NCI-H345 (cell line): ENCODE results near the gene HTR6.
A peak's percentile ranks its signal among the peaks of the same experiment; 100 is the strongest.
"Not testable (repeated sequence)": the region's sequence is repeated elsewhere in the genome, so short reads cannot be mapped to it uniquely, and the experiment has no call there.

Source experiments
- DNase-seq: peaks from one replicate; lab custom pipeline; 2025; lab: John Stamatoyannopoulos, UW

The HTR6 gene

GRCh38 chr1:19639228-19639627 is 25.4 kb upstream of the HTR6 start:
- DNase-seq = not testable (repeated sequence)

GRCh38 chr1:19639999-19640362 is 24.7 kb upstream of the HTR6 start:
- DNase-seq = no peak

- peak; percentile 59 for DNase-seq
These were observed 24.0 kb upstream of the HTR6 start for GRCh38 chr1:19640363-19641316.

DNA sequence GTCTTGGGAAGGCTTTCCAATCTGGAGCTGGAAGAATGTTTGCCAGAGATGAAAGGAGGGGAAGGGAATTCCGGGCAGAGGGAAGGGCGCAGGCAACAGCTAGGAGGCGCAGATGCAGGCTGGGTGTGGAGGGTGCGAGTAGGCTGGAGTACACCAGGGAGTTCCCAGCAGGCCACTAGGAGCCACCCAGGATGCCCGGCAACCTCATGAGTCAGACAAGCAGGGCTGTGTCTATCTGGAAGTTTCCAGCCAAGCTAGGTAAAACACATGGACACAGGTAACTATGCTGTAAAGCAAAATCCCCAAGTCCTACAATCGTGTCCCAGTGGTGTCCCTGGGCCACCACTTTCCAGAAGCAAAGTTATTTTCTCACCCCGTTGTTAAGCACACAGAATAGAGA is 21.6 kb upstream of the HTR6 start:
- DNase-seq = no peak

- peak; percentile 29 for DNase-seq
These were observed 20.9 kb upstream of the HTR6 start, which contains the start of gene NBL1 for GRCh38 chr1:19643602-19644394. Gene NBL1, plus strand, starts transcription at chr1:19644311. Its CDS starts 10,720 bp downstream, at chr1:19655031.

GRCh38 chr1:19644395-19644680 is 20.3 kb upstream of the HTR6 start:
- DNase-seq = no peak

DNA sequence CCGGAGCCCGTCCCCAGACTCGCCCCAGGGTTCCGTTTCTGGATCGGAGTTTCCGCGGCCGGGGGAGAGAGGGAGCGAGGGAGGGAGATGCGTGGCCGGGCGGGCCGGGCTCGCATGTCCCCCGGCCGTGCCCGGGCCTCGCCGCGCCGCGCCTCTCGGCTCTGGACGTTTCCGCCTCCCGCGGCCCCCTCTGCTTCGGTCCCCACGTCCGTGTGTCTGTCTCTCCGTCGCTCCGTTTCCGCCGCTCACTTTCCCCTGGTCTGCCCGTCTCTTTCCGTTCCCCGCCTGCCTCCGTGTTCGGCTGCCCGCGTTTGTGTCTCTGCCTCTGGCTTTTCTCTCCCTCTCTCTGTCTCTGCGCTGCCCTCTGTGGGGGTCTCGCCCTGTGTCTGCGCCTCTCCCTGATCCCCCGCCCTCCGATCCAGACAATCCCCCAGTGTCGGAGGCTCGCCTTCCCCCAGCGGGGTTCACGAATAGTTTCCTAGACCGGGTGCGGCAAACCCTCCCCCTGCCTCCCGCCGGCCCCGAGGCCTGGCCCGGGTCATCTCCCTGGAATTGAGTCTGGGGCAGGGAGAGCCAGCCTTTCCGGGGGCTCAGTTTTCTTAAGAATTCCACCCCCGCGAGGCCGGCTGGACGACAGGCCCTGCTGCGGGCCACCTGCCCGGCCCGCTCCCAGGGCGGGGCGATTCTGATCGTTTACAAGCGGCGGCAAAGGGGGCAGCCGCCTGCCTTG is 19.8 kb upstream of the HTR6 start:
- no peak for DNase-seq

DNA sequence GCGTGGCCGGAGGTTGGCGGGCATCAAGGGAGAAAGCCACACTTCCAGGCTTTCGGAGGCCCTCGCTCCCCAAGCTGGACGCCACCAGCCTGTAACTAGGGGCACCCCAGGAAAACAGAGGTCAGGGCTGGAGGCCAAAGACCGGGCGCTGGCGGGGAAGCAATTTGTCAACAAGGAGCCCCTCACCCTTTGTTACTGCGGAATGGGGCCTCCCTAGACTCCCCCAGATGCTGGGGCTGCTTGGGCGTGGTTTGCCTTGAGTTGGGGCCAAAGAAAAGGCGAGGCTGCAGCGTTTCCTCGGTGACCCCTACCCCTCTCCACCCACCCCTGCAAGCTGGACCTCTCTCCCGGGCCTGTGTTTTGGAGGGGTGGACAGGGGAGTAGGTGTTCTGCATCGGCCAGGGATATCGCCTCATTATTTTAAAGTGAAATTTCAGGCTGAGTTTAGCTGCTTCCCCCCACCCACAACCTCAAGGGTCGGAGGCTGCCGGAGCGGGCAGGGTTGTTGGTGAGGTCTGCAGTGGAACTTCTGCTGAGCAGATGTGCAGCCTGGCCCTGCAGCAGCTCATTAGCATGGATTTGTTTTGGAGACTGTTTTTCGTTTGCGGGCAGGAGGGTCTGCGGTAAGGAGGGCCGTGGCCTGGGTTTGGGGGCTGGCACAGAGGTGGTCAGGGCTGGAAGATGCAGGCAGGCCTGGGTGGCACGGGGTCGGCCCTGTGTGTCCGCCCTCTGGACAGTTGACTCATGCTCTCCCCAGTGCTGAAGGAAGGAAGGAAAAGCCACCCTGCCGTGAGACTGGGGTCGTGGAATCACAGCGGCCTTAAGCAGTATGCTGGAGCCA is 19.0 kb upstream of the HTR6 start:
- DNase-seq = no peak

- DNase-seq = no peak
These were observed 18.0 kb upstream of the HTR6 start for GRCh38 chr1:19646377-19647319.

DNA sequence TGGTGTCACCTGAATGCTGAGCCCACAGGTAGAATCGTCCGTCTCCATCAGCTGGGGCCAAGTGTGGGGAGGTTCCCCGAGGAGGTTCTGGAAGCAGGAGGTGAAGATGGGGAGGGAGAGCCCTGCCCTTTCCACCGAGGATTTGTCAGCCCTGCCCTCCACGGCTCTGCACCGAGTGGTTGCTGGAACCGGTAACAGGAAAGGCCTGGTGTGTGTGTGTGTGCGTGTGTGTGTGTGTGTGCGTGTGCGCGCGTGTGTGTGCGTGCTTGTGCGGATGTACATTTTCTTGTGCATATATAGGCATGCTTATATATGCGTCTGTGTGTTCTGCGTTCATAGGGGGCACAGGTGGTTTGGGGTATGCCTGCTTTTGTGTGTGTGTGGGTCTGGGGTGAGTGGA is 17.0 kb upstream of the HTR6 start:
- no peak for DNase-seq

DNA sequence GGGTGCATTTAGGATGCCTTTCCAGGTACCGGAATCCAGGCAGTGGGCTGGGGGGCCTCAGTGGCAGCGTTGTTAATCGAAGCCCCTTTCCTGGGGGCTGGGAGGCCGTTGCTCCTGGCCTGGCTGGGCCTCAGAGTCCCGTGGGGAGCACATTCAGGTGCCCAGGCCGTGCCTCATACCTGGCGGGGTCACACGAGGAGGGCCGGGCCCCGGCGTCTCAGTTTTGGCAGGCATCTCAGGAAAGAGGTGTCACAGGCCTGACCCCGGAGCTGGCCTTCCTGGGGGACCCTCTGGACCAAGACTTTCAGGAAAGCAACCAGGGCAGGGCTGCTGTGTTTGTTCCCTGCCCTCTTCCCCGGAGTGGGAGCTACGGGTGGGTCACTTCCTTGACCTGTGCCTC is 16.4 kb upstream of the HTR6 start:
- DNase-seq = no peak

DNA sequence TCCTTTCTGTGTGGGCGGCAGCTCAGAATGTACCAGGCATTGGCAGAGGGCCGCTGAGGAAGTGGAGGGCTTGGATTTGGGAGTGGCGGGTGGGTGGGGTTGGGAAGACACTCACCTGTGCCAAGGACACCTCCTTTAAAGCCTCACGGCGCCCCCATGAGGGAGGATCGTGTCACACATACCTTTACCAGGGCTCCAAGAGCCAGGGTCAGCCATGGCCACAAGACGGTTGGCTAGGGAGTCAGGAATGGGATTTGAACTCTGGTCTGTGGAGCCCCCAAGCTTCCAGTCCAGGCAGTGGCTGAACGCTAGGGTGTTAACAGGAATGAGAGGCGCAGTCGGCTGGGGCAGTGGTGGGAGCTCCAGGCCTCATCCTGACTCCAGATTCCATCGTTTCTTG is 16.0 kb upstream of the HTR6 start:
- no peak for DNase-seq

DNA sequence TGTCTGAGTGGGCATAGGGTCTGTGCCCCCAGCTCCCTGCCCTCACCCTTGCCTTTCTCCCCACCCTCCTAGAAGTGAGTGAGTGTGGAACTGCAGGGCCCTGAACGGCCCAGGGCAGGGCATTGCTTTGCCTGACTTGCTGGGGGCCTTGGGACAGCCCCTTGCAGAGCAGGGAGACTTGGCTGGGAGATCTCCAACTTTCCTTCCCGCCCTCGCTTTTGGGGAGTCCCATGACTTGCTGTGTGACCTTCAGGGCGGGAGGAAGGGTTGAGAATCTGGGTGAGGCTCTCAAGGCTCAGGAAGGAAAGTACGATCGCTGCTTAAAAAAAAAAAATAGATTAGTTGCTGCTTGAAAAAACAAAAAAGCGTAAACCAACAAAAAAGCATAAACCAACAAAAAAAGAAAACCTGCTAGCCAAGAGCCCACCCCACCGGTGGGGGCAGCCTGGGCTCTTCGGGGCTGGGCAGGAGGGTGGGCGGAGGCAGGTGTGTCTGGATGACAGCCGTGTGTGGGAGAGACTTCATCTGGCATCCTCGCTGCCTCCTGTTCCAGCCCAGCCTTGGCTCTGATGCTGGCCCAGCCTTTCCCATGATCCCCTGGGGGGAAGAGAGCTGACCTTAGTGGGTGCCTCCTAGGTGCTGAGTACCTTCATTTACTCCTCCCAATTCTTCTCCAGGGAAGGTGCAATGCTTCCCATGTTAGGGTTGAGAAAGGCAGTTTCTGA is 14.1 kb upstream of the HTR6 start:
- DNase-seq = no peak

DNA sequence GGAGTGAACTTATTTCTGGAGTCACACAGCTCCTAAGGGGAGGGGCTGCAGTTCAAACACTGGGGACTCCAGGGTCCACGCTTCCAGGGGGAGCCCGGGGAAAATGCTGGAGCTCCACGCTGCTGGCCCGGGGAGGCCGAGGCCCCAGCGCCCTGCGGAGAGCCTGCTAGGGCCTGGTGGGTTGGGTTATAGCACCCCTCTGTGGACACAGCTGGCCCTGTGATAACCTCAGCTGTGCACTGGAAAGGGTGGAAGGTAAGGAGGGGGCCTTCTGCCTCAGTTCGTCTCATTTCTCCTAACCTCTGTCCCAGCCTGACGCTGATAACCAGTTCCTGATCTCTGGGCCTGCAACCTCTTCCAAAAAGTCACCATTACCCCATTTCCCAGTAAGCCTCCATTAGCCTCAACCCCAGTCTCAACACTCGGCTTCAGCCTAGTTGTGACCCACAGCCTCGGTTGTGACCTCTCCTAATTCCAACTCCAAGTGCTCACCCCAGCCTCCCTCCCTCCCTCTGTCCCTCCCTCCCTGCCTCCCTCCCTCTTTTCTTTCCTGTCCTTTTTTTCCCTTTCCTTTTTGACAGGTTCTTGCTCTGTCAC is 13.4 kb upstream of the HTR6 start:
- DNase-seq = peak; percentile 47

DNA sequence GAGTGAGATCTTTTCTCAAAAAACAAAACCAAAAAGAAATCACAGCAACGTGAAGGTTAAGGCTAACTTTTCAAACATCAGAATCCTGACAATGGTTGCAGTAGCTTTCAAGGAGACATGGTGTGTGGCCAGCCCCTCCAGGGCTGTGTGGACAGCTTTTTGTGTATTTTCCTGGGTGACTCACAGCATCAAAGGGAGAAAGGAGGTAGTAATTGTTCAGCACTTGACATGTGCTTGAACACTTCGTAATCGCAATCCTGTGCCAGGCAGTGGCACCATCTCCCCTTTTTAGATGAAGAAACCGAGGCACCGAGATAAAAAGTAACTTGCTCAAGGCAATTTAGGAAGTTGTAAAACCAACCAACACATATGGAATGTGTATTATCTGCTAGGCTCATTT is 10.3 kb upstream of the HTR6 start:
- DNase-seq = peak; percentile 38

GRCh38 chr1:19654886-19655717 is 9.6 kb upstream of the HTR6 start:
- peak; percentile 89 for DNase-seq

- no peak for DNase-seq
These were observed 9.0 kb upstream of the HTR6 start for GRCh38 chr1:19655718-19656080.

GRCh38 chr1:19656134-19656779 is 8.4 kb upstream of the HTR6 start:
- DNase-seq = no peak
